ENCODE measurements around the gene BRAT1.
"Not testable (repeated sequence)": the region's sequence is repeated elsewhere in the genome, so short reads cannot be mapped to it uniquely, and the experiment has no call there.

BRAT1 gene

GRCh38 chr7:2583798-2584580 lies 28.7 kb upstream of the BRAT1 start:
- DNase-seq: no peak

- DNase-seq: no peak
These were observed 26.8 kb upstream of the BRAT1 start for GRCh38 chr7:2582006-2582735.

DNA sequence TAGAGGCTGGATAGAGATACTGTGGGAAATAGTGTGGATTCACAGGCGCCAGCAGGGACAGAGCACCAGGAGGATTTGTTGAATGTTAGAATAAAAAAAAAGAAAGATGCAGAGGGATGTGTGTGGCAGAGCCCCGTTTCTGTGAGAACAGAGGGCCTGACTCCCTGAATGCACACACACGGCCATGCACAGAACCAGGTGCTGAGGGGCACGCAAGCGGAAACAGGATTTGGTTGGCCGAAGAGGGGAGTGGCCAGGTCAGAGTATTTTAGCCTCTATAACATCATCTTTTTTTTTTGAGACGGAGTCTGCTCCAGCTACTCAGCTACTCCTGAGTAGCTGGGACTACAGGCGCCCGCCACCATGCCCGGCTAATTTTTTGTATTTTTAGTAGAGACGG lies 25.3 kb upstream of the BRAT1 start:
- no peak for DNase-seq

GRCh38 chr7:2577914-2578680 lies 22.8 kb upstream of the BRAT1 start:
- DNase-seq: no peak

- DNase-seq: no peak
These were observed 21.6 kb upstream of the BRAT1 start for GRCh38 chr7:2576742-2577491.

DNA sequence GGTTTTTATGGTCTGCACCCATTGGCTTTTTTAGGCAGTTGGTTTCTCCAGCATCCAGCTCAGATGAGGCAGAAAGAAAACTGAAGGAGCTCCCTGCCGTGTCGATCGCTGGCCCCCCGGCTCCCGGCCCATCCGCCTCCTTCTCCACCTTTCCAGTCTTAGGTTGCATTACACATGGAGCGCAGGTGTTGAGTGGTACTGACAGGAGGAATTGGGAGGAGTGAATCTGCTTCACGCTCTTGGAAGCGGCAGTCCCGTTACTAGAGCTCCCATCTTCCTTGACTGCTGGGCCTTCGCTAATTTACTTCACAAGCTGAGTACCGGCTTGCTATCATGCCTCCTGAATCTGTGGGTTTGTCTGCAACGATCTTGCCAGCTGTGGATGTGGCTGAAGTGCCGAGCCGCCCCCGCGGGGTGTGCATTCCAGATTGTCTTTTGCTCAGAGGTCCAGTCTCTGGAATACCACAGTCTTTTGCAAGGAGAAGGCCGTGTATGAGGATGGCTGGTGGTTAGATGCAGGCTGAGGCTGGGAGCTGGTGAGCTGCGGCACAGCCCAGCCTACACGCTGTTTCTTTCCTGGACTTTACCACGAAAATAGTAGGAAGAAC lies 20.5 kb upstream of the BRAT1 start:
- DNase-seq: no peak

GRCh38 chr7:2575046-2575732 lies 19.9 kb upstream of the BRAT1 start:
- no peak for DNase-seq

DNA sequence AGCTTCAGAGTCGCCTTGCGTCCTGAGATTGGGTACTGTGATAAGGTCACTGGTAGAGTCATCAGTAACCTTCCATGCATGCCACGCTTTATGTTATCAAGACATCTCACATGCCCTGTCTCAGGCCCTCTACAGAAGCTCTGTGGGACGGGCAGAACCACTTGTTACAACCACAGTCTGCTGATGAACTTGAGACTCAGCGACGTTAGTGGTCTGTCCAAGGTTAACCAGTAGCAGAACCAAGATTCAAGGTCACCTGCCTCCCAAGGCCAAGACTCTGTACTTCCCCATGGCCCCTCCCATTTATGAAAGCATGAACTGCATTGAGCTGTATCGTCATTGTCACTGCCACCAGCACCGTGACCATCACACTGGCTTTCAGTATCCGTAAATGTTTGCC lies 18.4 kb upstream of the BRAT1 start:
- no peak for DNase-seq

- no peak for DNase-seq
These were observed 16.9 kb upstream of the BRAT1 start for GRCh38 chr7:2572101-2572842.

GRCh38 chr7:2571409-2571808 lies 16.1 kb upstream of the BRAT1 start:
- no peak for DNase-seq

- no peak for DNase-seq
These were observed 14.7 kb upstream of the BRAT1 start for GRCh38 chr7:2570021-2570420.

GRCh38 chr7:2569421-2569820 lies 14.1 kb upstream of the BRAT1 start:
- DNase-seq: no peak

GRCh38 chr7:2568521-2569223 lies 13.3 kb upstream of the BRAT1 start:
- no peak for DNase-seq

GRCh38 chr7:2567679-2568278 lies 12.5 kb upstream of the BRAT1 start:
- peak in 1 of 2 experiments; percentile 29 for DNase-seq

GRCh38 chr7:2566890-2567678 lies 11.8 kb upstream of the BRAT1 start:
- no peak for DNase-seq

DNA sequence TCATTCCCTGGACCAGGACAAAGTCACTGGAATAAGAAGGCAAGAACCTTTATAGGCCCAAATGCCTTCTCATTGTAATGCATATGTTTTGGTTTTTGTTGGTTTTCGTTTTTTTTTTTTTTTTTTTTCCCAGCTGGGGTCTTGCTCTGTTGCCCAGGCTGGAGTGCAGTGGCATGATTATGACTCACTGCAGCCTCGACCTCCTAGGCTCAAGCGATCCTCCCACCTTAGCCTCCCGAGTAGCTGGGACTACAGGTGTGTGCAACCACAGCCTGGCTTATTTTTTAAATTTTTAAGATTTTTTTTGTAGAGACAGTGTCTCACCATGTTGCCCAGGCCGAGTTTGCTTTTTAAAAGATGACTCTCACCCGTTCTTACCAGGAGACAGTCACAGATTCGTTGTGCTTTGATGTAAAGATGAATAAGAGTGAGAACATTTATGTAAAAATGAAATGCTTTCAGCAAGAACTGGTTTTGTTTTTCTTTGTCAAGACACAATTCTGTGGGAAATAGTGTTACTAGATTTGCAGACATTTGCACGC lies 11.1 kb upstream of the BRAT1 start:
- DNase-seq: no peak

GRCh38 chr7:2564970-2565540 lies 9.7 kb upstream of the BRAT1 start:
- DNase-seq: no peak

DNA sequence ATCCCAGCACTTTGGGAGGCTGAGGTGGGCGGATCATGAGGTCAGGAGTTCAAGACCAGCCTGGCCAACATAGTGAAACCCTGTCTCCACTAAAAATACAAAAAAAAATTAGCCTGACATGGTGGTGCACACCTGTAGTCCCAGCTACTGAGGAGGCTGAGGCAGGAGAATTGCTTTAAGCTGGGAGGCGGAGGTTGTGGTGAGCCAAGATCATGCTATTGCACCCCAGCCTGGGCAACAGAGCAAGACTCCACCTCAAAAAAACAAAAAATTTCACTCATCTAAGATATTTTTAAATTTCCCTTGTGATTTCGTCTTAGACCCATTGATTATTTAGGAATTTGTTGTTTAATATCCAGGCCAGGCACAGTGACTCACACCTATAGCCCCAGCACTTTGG lies 8.6 kb upstream of the BRAT1 start:
- not testable (repeated sequence) for DNase-seq

All from NCI-H446 (cell line).